HepG2 (cell line): Measurements from ENCODE around the gene ABHD15. TPM values are rescaled to one million over a fixed set of nuclear protein-coding genes. Genes with fewer than 3 reads are reported as not detected.

Experiments
- BORCS8-MEF2B ChIP-seq: sonication (generic); formaldehyde crosslinking; IDR thresholded peaks from 2 replicates; pipeline ENCODE4 v1.8.0; 2022; ENCODE audit warnings: mild to moderate bottlenecking, missing genetic modification reagents
- DPF2 ChIP-seq: sonication (generic); formaldehyde crosslinking; IDR thresholded peaks from 2 replicates; pipeline ENCODE4 v1.4.0; 2020; ENCODE audit warnings: mild to moderate bottlenecking, low read depth, missing genetic modification reagents, borderline replicate concordance
- HIC2 ChIP-seq: sonication (generic); formaldehyde crosslinking; IDR thresholded peaks from 2 replicates; pipeline ENCODE4 v1.9.0; 2022; ENCODE audit warnings: low read depth, missing genetic modification reagents
- HNF1A ChIP-seq, 2 experiments: sonication (generic) in 1 of 2; formaldehyde crosslinking in 1 of 2; IDR thresholded peaks; 2 replicates each; pipeline versions ENCODE4 v1.4.0 to v1.6.1; 2016 to 2020; ENCODE audit warnings: borderline replicate concordance in 1 of 2, low read depth in 1 of 2, mild to moderate bottlenecking in 1 of 2, missing genetic modification reagents in 1 of 2
- KLF11 ChIP-seq: IDR thresholded peaks from 2 replicates; pipeline ENCODE4 v1.6.1; 2016; ENCODE audit warnings: missing compliant biosample characterization
- NR2F6 ChIP-seq, 2 experiments: IDR thresholded peaks; 2 replicates each; pipeline ENCODE4 v1.6.1; 2016; ENCODE audit warnings: antibody characterized with exemption in 1 of 2, mild to moderate bottlenecking in 1 of 2
- RARA ChIP-seq: IDR thresholded peaks from 2 replicates; pipeline ENCODE4 v1.6.1; 2016; ENCODE audit warnings: missing genetic modification reagents, missing compliant biosample characterization
- SP1 ChIP-seq, 2 experiments: fragments of 450-650 bp in 1 of 2; sonication (generic) in 1 of 2; formaldehyde crosslinking in 1 of 2; IDR thresholded peaks; 2 replicates each; pipeline versions ENCODE4 v1.4.0 to v1.6.1; 2016 to 2020; ENCODE audit warnings: missing genetic modification reagents in 1 of 2
- SRSF4 ChIP-seq: fragments of 200-400 bp; formaldehyde crosslinking; IDR thresholded peaks from one replicate; pipeline ENCODE4 v1.6.1; 2018; ENCODE audit warnings: mild to moderate bottlenecking, low read depth, low read length, moderate library complexity; ENCODE audit not compliant: poor library complexity, severe bottlenecking
- ZBTB39 ChIP-seq: sonication (generic); formaldehyde crosslinking; IDR thresholded peaks from 2 replicates; pipeline ENCODE4 v1.5.0; 2020; ENCODE audit warnings: missing genetic modification reagents
- ZBTB43 ChIP-seq: sonication (generic); formaldehyde crosslinking; conservative IDR thresholded peaks from 2 replicates; pipeline ENCODE4 v1.4.0; 2020; ENCODE audit warnings: missing genetic modification reagents
- ZNF136 ChIP-seq: sonication (generic); formaldehyde crosslinking; IDR thresholded peaks from 2 replicates; pipeline ENCODE4 v1.8.1; 2022; ENCODE audit warnings: low read depth, mild to moderate bottlenecking, moderate library complexity, missing genetic modification reagents
- ZNF292 ChIP-seq: sonication (generic); formaldehyde crosslinking; IDR thresholded peaks from 2 replicates; pipeline ENCODE4 v1.8.1; 2022; ENCODE audit warnings: mild to moderate bottlenecking, low read depth, missing genetic modification reagents, borderline replicate concordance
- ZNF451 ChIP-seq: sonication (generic); formaldehyde crosslinking; IDR thresholded peaks from 2 replicates; pipeline ENCODE4 v1.5.0; 2020; ENCODE audit warnings: mild to moderate bottlenecking, missing genetic modification reagents
- ZNF652 ChIP-seq: IDR thresholded peaks from 2 replicates; pipeline ENCODE4 v1.6.1; 2016; ENCODE audit warnings: low read depth, borderline replicate concordance
- ZNF724P ChIP-seq: sonication (generic); formaldehyde crosslinking; IDR thresholded peaks from 2 replicates; pipeline ENCODE4 v1.8.0; 2022; ENCODE audit warnings: missing genetic modification reagents, borderline replicate concordance
- polyA plus RNA-seq, 8 experiments: library from polyadenylated mRNA; depleted of rRNA in 3 of 8; stranded (reverse) in 7 of 8; unstranded in 1 of 8; fragments of >200 nt; fragmentation: Illumina TruSeq in 4 of 8; extraction: Trizol in 4 of 8; gene quantifications; 2 replicates each; pipeline versions ENCODE4 v1.2.1 to v1.2.3, GENCODE V29; 2011 to 2016; ENCODE audit warnings: low read depth in 4 of 8, missing spikeins in 1 of 8, mixed read lengths in 1 of 8; ENCODE audit not compliant: insufficient read depth in 1 of 8
- total RNA-seq, 5 experiments: library from RNA; depleted of rRNA; stranded (reverse); fragments of >200 nt; fragmentation: Illumina TruSeq; extraction: Trizol; gene quantifications; 2 replicates each; pipeline ENCODE4 v1.2.3, GENCODE V29; 2016; ENCODE audit warnings: low read depth in 1 of 5

The ABHD15 gene
- total and polyA plus RNA-seq, 2 of the 13 experiments (the other 11 are each of a cell fraction or from before 2014, with no cell fraction given) = 2.4 to 7.7 TPM

GRCh38 chr17:29591737-29592608 is 25.1 kb upstream of the ABHD15 start (continued):
- no peak; the same call in 1 of the 2 replicates for TF ChIP-seq BORCS8-MEF2B (CRISPR knock-in tag)
- TF ChIP-seq ZNF724P (CRISPR knock-in tag) = no peak
- no peak for TF ChIP-seq SP1 (IDR thresholded peaks at IDR 0.05)
- no peak for TF ChIP-seq SP1 (CRISPR knock-in tag; IDR thresholded peaks at IDR 0.05)
- no peak for TF ChIP-seq HNF1A (IDR thresholded peaks at IDR 0.05; ENCODE audit: low read depth)
- no peak for TF ChIP-seq HNF1A (CRISPR knock-in tag; IDR thresholded peaks at IDR 0.05; ENCODE audit: borderline replicate concordance)
- peak; percentile 2; the same call in 1 of the 2 replicates for TF ChIP-seq NR2F6 (IDR thresholded peaks at IDR 0.05)
- TF ChIP-seq NR2F6 (CRISPR knock-in tag; IDR thresholded peaks at IDR 0.05) = 0 out of 2 replicates have a peak, but pooled peaks have one; percentile 7
- TF ChIP-seq ZBTB39 = 0 out of 2 replicates have a peak, but pooled peaks have one; percentile 11
- no peak for TF ChIP-seq KLF11 (CRISPR knock-in tag)
- no peak for TF ChIP-seq ZNF136 (CRISPR knock-in tag)
- no peak for TF ChIP-seq ZBTB43 (CRISPR knock-in tag)
- no peak for TF ChIP-seq ZNF451 (CRISPR knock-in tag)
- TF ChIP-seq HIC2 (CRISPR knock-in tag) = no peak; the same call in none of the 2 replicates
- no peak for TF ChIP-seq SRSF4
- TF ChIP-seq ZNF652 (CRISPR knock-in tag) = no peak
- no peak for TF ChIP-seq RARA (CRISPR knock-in tag)
- no peak for TF ChIP-seq DPF2
- no peak for TF ChIP-seq ZNF292
